MCF 10A (cell line): ENCODE results near the gene DNASE1L3. TPM values are rescaled to one million over a fixed set of nuclear protein-coding genes. Genes with fewer than 3 reads are reported as not detected.

Source experiments
- BruUV-seq: library from RNA; stranded (reverse); fragments of 400-500 nt; replicated peaks from 2 replicates; lab custom pipeline; 2021; lab: Mats Ljungman, UMichigan
- CTCF ChIA-PET: fragments of 300-600 bp; sonication (Branson Sonifier 250); formaldehyde crosslinking; extraction: SDS; loops from one replicate; lab custom pipeline; 2021; ENCODE audit warnings: antibody characterized with exemption, inconsistent platforms; lab: Yijun Ruan, JAX
- POLR2A ChIA-PET: fragments of 300-600, 350-650 bp; sonication (Branson Sonifier 250); formaldehyde crosslinking; extraction: SDS; loops from one replicate; lab custom pipeline; 2020; ENCODE audit warnings: antibody characterized with exemption, inconsistent platforms; lab: Yijun Ruan, JAX
- DNase-seq: peaks from one replicate; pipeline ENCODE4 v3.0.0-alpha.2; 2018; ENCODE audit not compliant: unreplicated experiment
- H3K27ac Mint-ChIP-seq: one replicate; pipeline ENCODE4 v1.8.0; 2022; ENCODE audit warnings: mild to moderate bottlenecking, low read depth, mixed read lengths; ENCODE audit not compliant: unreplicated experiment
- H3K27me3 Mint-ChIP-seq: one replicate; pipeline ENCODE4 v1.8.0; 2022; ENCODE audit warnings: mixed read lengths; ENCODE audit not compliant: insufficient read depth, unreplicated experiment
- H3K36me3 Mint-ChIP-seq: one replicate; pipeline ENCODE4 v1.8.0; 2022; ENCODE audit warnings: mild to moderate bottlenecking, moderate library complexity, mixed read lengths; ENCODE audit not compliant: insufficient read depth, unreplicated experiment
- H3K4me1 Mint-ChIP-seq: one replicate; pipeline ENCODE4 v1.8.0; 2022; ENCODE audit warnings: mixed read lengths; ENCODE audit not compliant: insufficient read depth, unreplicated experiment
- H3K4me3 Mint-ChIP-seq: one replicate; pipeline ENCODE4 v1.8.0; 2022; ENCODE audit warnings: mild to moderate bottlenecking, moderate library complexity, mixed read lengths; ENCODE audit not compliant: unreplicated experiment
- H3K9me3 Mint-ChIP-seq: one replicate; pipeline ENCODE4 v1.8.0; 2022; ENCODE audit warnings: mixed read lengths; ENCODE audit not compliant: unreplicated experiment
- CTCF ChIP-seq: fragments of 200-600 bp; IDR thresholded peaks from one replicate; pipeline ENCODE4 v1.8.0; 2022; ENCODE audit warnings: antibody characterized with exemption, mild to moderate bottlenecking; ENCODE audit not compliant: unreplicated experiment
- intact Hi-C: fragments of 100-400 bp; cut with micrococcal nuclease; formaldehyde crosslinking; loops from 2 replicates; pipeline ENCODE4 v1.14.1; 2022
- total RNA-seq: library from RNA; stranded (reverse); gene quantifications from 2 replicates; pipeline ENCODE4 v1.2.3, GENCODE V29; 2022

Gene DNASE1L3
- total RNA-seq, 1 experiment from 2014 or later, result not detected

GRCh38 chr3:58148049-58148448 is 62.7 kb downstream of the DNASE1L3 start:
- Mint-ChIP-seq H3K27me3 (no peaks in the 10 kb centered on the region), H3K9me3 (no peaks in the 10 kb centered on the region), H3K4me1 (no peaks in the 10 kb centered on the region), H3K36me3 (peaks cover 95% of the 10 kb centered on the region), H3K27ac (no peak overlapping the region), H3K4me3 (no peak overlapping the region)
- DNase-seq, result no peak
- intact Hi-C loops, result no loop called here
- TF ChIP-seq CTCF, result no peak
- ChIA-PET CTCF (interaction anchor here (0.7 to 1.0 kb wide), 2 partner anchors 38 to 158 kb away, joined by 3 read pairs; partner anchors contain the start of genes HTD2 and RPP14), POLR2A (no interaction called here)
- BruUV-seq, result no TSS peak

GRCh38 chr3:58144478-58145325 is 66.1 kb downstream of the DNASE1L3 start:
- intact Hi-C loops, result no loop called here
- CTCF ChIA-PET, result no interaction called here
- TF ChIP-seq CTCF, result no peak
- H3K27me3 Mint-ChIP-seq, result no peaks in the 10 kb centered on the region
- H3K36me3 Mint-ChIP-seq, result peaks cover 94% of the 10 kb centered on the region
- POLR2A ChIA-PET, result no interaction called here
- H3K27ac Mint-ChIP-seq, result no peak overlapping the region
- no TSS peak for BruUV-seq
- DNase-seq, result no peak
- H3K4me3 Mint-ChIP-seq, result no peak overlapping the region
- no peaks in the 10 kb centered on the region for H3K9me3 Mint-ChIP-seq
- H3K4me1 Mint-ChIP-seq, result no peaks in the 10 kb centered on the region

GRCh38 chr3:58143417-58144055 is 67.2 kb downstream of the DNASE1L3 start:
- POLR2A ChIA-PET, result no interaction called here
- Mint-ChIP-seq H3K27ac (no peak overlapping the region), H3K27me3 (no peaks in the 10 kb centered on the region), H3K4me3 (no peak overlapping the region), H3K36me3 (peaks cover 94% of the 10 kb centered on the region), H3K4me1 (no peaks in the 10 kb centered on the region), H3K9me3 (no peaks in the 10 kb centered on the region)
- intact Hi-C loops, result no loop called here
- TF ChIP-seq CTCF, result no peak
- BruUV-seq, result no TSS peak
- no peak for DNase-seq
- CTCF ChIA-PET, result no interaction called here

Other genes starting within 250 kb of the DNASE1L3 start
- 580 and 593 TPM in 2 replicates for gene FLNB, start 202.6 kb downstream of the DNASE1L3 start, total RNA-seq
- 3.4 and 3.9 TPM in 2 replicates for gene ABHD6, start 26.8 kb upstream of the DNASE1L3 start, total RNA-seq
- 19.0 and 20.0 TPM in 2 replicates for gene RPP14, start 95.3 kb upstream of the DNASE1L3 start, total RNA-seq
- 10.1 and 11.5 TPM in 2 replicates for gene HTD2, start 95.5 kb upstream of the DNASE1L3 start, total RNA-seq
- 55.1 and 62.2 TPM in 2 replicates for gene PXK, start 121.9 kb upstream of the DNASE1L3 start, total RNA-seq
- 52.2 and 62.2 TPM in 2 replicates for gene PDHB, start 222.9 kb upstream of the DNASE1L3 start, total RNA-seq